Mucosa of descending colon (tissue), 3 donors: ENCODE data around the gene PRKCE. TPM values are rescaled to one million over a fixed set of nuclear protein-coding genes. Genes with fewer than 3 reads are reported as not detected.

ENCODE experiments used
- ATAC-seq: fragments of 200-7000 bp; cut with Tn5 transposase; one replicate; pipeline ENCODE4 v1.9.1; 2020; ENCODE audit warnings: mild to moderate bottlenecking, moderate library complexity
- DNase-seq, 3 donors: peaks; one replicate each; pipeline ENCODE4 v3.0.0-alpha.2; 2020
- H3K36me3 ChIP-seq: fragments of 200-600 bp; one replicate; pipeline ENCODE4 v1.8.0; 2021; ENCODE audit warnings: low read depth, mild to moderate bottlenecking
- H3K4me1 ChIP-seq: fragments of 200-600 bp; one replicate; pipeline ENCODE4 v1.8.0; 2021; ENCODE audit warnings: low read depth, mild to moderate bottlenecking
- H3K4me3 ChIP-seq: fragments of 200-600 bp; one replicate; pipeline ENCODE4 v1.8.0; 2021; ENCODE audit warnings: mild to moderate bottlenecking
- H3K9me3 ChIP-seq: fragments of 200-600 bp; one replicate; pipeline ENCODE4 v1.8.0; 2021; ENCODE audit warnings: mild to moderate bottlenecking
- CTCF ChIP-seq: fragments of 200-600 bp; IDR thresholded peaks from one replicate; pipeline ENCODE4 v1.8.0; 2022; ENCODE audit warnings: antibody characterized with exemption, mild to moderate bottlenecking
- intact Hi-C, 2 donors: fragments of 100-400 bp; cut with DNase I in 1 of 2; cut with micrococcal nuclease in 1 of 2; formaldehyde crosslinking; loops; one replicate each; pipeline versions ENCODE4 v1.11.0 to v1.11.1; 2022; cut with DNase I, micrococcal nuclease
- total RNA-seq, 3 donors: library from RNA; stranded (reverse); fragmentation: NEBNext Ultra II Directional in 2 of 3; extraction: Animal tissue kit (Norgen Biotek cat#: 25700) in 2 of 3; gene quantifications; one replicate each; pipeline versions ENCODE4 v1.2.1 to v1.2.4, GENCODE V29; 2021 to 2023
- donor health status: DM: no; HTN: no; CAD: no; lungs with moderate emphysema.
- donor health status: DM: no; HTN: no; CAD: no.
- donor health status: DM: no; HTN: yes; CAD: no.

The PRKCE gene
- total RNA-seq, 3 donors from 2014 or later, result 24.5 to 52.0 (median 32.7) TPM

GRCh38 chr2:46196871-46197462 lies 545.5 kb downstream of the PRKCE start:
- H3K4me1 ChIP-seq, result no peaks in the 10 kb centered on the region
- DNase-seq (no peak), ATAC-seq (no peak)
- no peaks in the 10 kb centered on the region for H3K36me3 ChIP-seq
- intact Hi-C loops, result no loop called here
- no peak overlapping the region for H3K4me3 ChIP-seq
- no peaks in the 10 kb centered on the region for H3K9me3 ChIP-seq
- no peak for TF ChIP-seq CTCF

GRCh38 chr2:46197672-46198071 lies 546.2 kb downstream of the PRKCE start:
- ATAC-seq, result no peak
- TF ChIP-seq CTCF, result no peak
- no peaks in the 10 kb centered on the region for H3K4me1 ChIP-seq
- no peaks in the 10 kb centered on the region for H3K9me3 ChIP-seq
- intact Hi-C loops, result no loop called here
- H3K4me3 ChIP-seq, result no peak overlapping the region
- DNase-seq, result no peak
- H3K36me3 ChIP-seq, result no peaks in the 10 kb centered on the region

GRCh38 chr2:46198164-46198883 lies 546.8 kb downstream of the PRKCE start:
- no peak for TF ChIP-seq CTCF
- ATAC-seq, result no peak

GRCh38 chr2:46198966-46199365 lies 547.5 kb downstream of the PRKCE start:
- no peaks in the 10 kb centered on the region for H3K36me3 ChIP-seq
- no peak for ATAC-seq
- H3K9me3 ChIP-seq, result no peaks in the 10 kb centered on the region
- H3K4me1 ChIP-seq, result no peaks in the 10 kb centered on the region
- no peak for TF ChIP-seq CTCF
- intact Hi-C loops, result no loop called here
- no peak overlapping the region for H3K4me3 ChIP-seq
- no peak for DNase-seq

More at GRCh38 chr2:46198164-46198883, 546.8 kb downstream of the PRKCE start:
- Histone ChIP-seq H3K9me3 (no peaks in the 10 kb centered on the region), H3K4me1 (no peaks in the 10 kb centered on the region), H3K36me3 (no peaks in the 10 kb centered on the region), H3K4me3 (no peak overlapping the region)
- no peak for DNase-seq
- intact Hi-C loops, result no loop called here

- Histone ChIP-seq H3K4me3 (no peak overlapping the region), H3K9me3 (no peaks in the 10 kb centered on the region), H3K4me1 (no peaks in the 10 kb centered on the region), H3K36me3 (no peaks in the 10 kb centered on the region)
- ATAC-seq (no peak), DNase-seq (no peak)
- intact Hi-C loops, result no loop called here
- no peak for TF ChIP-seq CTCF
Observed at GRCh38 chr2:46200100-46200690, 548.7 kb downstream of the PRKCE start.
